Chondrocyte (in vitro differentiated cells): Measurements from ENCODE around the gene ME2. TPM values are rescaled to one million over a fixed set of nuclear protein-coding genes. Genes with fewer than 3 reads are reported as not detected.

Experiments
- DNase-seq: peaks from one replicate; pipeline ENCODE4 v3.0.0; 2021; ENCODE audit warnings: mixed read lengths, low spot score
- H3K27ac Mint-ChIP-seq: one replicate; pipeline ENCODE4 v1.8.0; 2021; ENCODE audit warnings: mild to moderate bottlenecking, moderate library complexity, mixed read lengths; ENCODE audit not compliant: unreplicated experiment
- H3K27me3 Mint-ChIP-seq: 2 replicates; pipeline ENCODE4 v1.8.0; 2021; ENCODE audit warnings: low read depth, mixed read lengths
- H3K36me3 Mint-ChIP-seq: 2 replicates; pipeline ENCODE4 v1.8.0; 2021; ENCODE audit warnings: low read depth, mixed read lengths
- H3K4me1 Mint-ChIP-seq: 2 replicates; pipeline ENCODE4 v1.8.0; 2021; ENCODE audit warnings: low read depth, mild to moderate bottlenecking, mixed read lengths
- H3K4me3 Mint-ChIP-seq: one replicate; pipeline ENCODE4 v1.8.0; 2021; ENCODE audit warnings: mild to moderate bottlenecking, moderate library complexity, mixed read lengths; ENCODE audit not compliant: unreplicated experiment
- H3K9me3 Mint-ChIP-seq: 2 replicates; pipeline ENCODE4 v1.8.0; 2021; ENCODE audit warnings: low read depth, mixed read lengths
- total RNA-seq: library from RNA; stranded (reverse); gene quantifications from 3 replicates; pipeline ENCODE4 v1.2.1, GENCODE V29; 2021
- TF ChIP-seq, protein P1 (sequence below): fragments of 200-600 bp; sonication (generic); IDR thresholded peaks from 2 replicates; pipeline ENCODE4 v1.5.0; 2021; ENCODE audit warnings: antibody characterized with exemption, mild to moderate bottlenecking, moderate library complexity

Gene ME2
- total RNA-seq, 1 donor from 2014 or later: 29.9 TPM

DNA sequence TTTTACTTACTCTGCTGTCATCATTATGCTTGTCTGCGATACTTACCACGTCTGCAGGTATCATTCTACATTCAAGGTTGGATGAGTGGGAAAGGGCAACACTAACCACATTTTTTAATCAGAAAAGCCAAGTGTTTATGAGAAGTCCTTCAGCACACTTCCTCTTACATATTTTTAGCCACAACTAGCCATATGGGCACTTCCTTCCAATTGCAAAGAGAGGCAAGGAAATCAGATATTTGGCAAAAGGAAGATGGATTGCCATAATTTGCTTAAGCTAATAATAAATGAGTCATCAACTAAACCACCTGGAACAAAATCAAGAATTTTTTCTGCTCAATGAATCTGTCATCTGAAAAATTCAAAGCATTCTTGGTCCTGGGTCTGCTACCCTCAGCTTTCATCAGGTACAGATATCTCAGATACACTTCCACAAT lies 42.4 kb upstream of the ME2 start:
- no peaks in the 10 kb centered on the region for H3K36me3 Mint-ChIP-seq
- no peak overlapping the region for H3K27ac Mint-ChIP-seq
- TF ChIP-seq, protein P1, sequence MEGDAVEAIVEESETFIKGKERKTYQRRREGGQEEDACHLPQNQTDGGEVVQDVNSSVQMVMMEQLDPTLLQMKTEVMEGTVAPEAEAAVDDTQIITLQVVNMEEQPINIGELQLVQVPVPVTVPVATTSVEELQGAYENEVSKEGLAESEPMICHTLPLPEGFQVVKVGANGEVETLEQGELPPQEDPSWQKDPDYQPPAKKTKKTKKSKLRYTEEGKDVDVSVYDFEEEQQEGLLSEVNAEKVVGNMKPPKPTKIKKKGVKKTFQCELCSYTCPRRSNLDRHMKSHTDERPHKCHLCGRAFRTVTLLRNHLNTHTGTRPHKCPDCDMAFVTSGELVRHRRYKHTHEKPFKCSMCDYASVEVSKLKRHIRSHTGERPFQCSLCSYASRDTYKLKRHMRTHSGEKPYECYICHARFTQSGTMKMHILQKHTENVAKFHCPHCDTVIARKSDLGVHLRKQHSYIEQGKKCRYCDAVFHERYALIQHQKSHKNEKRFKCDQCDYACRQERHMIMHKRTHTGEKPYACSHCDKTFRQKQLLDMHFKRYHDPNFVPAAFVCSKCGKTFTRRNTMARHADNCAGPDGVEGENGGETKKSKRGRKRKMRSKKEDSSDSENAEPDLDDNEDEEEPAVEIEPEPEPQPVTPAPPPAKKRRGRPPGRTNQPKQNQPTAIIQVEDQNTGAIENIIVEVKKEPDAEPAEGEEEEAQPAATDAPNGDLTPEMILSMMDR: no peak
- DNase-seq: no peak
- peaks cover 8% of the 10 kb centered on the region for H3K4me1 Mint-ChIP-seq
- H3K4me3 Mint-ChIP-seq: no peak overlapping the region
- H3K27me3 Mint-ChIP-seq: peaks cover 8% of the 10 kb centered on the region
- H3K9me3 Mint-ChIP-seq: no peaks in the 10 kb centered on the region

DNA sequence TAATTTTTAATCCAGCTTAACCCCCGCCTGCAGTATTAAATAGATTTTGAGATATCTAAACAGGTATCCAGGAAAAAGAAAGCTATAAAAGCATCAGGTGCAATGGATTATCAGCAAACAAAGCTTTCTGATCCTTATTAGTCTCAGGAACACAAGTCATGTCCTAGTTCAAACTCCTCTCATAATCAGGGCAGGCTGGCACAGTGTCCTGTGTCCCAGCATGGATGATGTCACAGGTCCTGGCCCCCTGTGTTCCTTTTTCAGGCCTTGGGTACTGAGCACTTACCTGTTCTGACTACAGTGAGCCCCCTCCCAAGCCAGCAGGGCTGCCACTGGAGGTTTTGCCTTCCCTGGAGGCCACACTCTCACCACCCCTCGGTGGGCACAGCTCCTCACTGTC lies 39.6 kb upstream of the ME2 start:
- Mint-ChIP-seq H3K27me3 (peaks cover 10% of the 10 kb centered on the region), H3K9me3 (no peaks in the 10 kb centered on the region), H3K4me1 (peaks cover 8% of the 10 kb centered on the region), H3K27ac (no peak overlapping the region), H3K4me3 (no peak overlapping the region), H3K36me3 (no peaks in the 10 kb centered on the region)
- TF ChIP-seq, protein P1: no peak
- DNase-seq: no peak

DNA sequence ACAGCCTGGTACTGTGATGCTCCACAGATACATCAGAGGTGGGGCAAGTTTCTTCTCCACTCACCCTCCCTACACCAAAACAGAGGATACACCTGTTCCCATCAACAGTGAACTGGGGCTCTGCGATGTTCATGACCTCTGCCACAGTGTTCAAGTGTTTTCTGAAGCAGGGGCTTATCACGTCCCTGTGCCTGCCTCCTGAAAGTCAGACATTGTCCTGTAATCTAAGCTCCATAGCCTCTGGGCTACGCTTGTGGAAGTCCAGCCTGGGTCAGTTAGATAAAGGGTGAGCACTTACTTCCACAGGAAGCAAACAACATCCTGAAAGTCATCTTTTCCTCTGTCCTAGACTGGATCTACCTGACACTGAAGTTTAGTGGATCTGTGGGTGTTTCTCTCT lies 38.9 kb upstream of the ME2 start:
- no peaks in the 10 kb centered on the region for H3K9me3 Mint-ChIP-seq
- H3K36me3 Mint-ChIP-seq: no peaks in the 10 kb centered on the region
- TF ChIP-seq, protein P1: no peak
- peaks cover 10% of the 10 kb centered on the region for H3K27me3 Mint-ChIP-seq
- no peak overlapping the region for H3K4me3 Mint-ChIP-seq
- no peak overlapping the region for H3K27ac Mint-ChIP-seq
- H3K4me1 Mint-ChIP-seq: peaks cover 8% of the 10 kb centered on the region
- DNase-seq: no peak

DNA sequence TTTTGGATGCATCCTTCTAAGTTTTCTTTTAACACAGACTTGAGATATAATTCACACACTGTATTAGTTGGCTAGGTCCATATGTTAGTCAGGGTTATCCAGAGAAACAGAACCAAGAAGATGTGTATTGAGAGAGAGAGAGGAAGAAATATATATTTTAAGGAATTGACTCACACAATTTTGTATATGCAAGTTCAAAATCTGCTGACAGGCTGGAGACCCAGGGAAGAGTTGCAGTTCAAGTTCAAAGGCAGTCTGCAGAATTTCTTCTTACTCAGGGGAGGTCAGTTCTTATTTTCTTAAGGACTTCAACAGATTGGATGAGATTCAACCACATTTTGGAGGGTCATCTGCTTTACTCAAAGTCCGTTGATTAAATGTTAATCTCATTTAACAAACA lies 36.1 kb upstream of the ME2 start:
- Mint-ChIP-seq H3K4me1 (no peaks in the 10 kb centered on the region), H3K4me3 (no peak overlapping the region), H3K36me3 (no peaks in the 10 kb centered on the region), H3K9me3 (no peaks in the 10 kb centered on the region), H3K27me3 (peaks cover 12% of the 10 kb centered on the region), H3K27ac (no peak overlapping the region)
- TF ChIP-seq, protein P1: no peak
- no peak for DNase-seq

DNA sequence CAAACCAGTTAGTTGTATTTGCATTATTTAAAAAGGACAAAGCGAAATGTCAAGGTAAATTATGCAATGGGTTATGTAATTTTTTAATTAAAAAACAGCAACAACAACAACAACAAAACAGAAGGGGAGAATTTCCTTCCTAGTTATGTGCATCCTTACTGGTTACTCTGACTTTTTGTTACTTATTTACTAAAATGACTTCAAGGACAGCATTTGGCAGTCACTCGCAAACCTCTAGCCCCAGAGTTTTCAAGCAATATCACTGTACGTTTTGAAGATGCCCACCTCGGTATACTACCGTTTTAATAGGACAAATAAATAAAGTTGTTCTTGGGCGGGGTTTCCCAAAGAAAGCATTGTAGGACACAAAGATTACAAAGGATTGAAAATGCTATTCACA lies 34.4 kb upstream of the ME2 start:
- Mint-ChIP-seq H3K27ac (no peak overlapping the region), H3K4me1 (peaks cover 2% of the 10 kb centered on the region), H3K9me3 (no peaks in the 10 kb centered on the region), H3K4me3 (no peak overlapping the region), H3K27me3 (peaks cover 8% of the 10 kb centered on the region), H3K36me3 (no peaks in the 10 kb centered on the region)
- TF ChIP-seq, protein P1: no peak
- DNase-seq: no peak
